HG03025 (cell line): ENCODE data around the gene RCAN3.

ENCODE experiments used
- ATAC-seq: cut with Tn5 transposase; IDR thresholded peaks from one replicate; pipeline ENCODE4 v1.9.1; 2021; ENCODE audit warnings: mild to moderate bottlenecking, moderate library complexity; ENCODE audit not compliant: unreplicated experiment, low FRiP score

RCAN3 gene

DNA sequence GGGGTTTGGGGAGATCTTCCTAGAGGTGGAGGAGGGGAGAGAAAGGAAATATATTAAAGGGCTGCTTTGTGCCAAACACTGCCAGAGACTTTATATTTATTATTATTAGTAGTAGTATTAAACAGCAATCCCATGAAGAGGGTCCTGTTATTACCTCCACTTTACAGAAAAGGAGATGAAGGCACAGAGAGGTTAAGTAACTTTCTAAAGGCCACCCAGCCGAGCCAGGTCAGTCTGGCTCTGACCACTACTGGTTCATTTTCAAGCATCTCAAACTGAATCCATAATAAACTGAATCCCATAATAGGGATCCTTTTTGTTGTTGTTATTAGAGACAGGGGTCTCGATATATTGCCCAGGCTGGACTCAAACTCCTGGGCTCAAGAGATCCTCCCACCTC lies 65.8 kb downstream of the RCAN3 start:
- no peak for ATAC-seq

DNA sequence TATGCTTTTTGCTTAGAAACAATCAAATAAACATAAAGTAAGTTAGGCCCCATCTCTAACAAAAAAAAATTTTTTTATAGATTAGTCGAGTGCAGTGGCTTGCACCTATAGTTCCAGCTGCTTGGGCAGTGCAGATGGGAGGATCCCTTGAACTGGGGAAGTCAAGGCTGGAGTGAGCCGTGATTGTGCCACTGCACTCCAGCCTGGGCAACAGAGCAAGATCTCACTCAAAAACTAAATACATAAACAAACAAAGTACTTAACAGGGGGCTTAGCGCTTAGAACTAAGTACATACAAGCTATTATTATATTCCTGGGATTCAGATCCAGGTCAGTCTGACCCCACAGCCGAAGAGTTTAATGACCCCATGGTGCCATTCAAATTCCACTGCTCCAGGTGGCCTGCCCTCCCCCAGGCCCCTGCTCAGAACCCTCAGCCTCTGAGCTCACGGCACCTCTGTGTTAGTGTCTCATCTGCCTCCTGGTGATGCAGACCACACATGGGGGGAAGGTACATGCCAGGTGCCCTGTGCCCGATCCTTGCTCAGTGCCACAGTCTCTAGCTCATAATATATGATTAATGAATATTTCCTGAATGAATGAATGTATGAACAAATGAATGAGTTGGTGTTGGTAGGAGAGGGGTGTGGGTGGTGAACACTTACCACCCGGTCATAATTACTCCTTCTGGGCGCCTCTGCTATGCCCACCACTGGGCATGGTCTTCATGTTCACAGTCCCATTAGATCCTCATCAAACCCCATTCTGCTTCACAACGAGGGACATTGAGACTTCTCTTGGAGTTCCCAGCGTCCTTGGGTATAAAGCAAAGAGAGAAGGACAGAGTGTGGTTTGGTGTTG lies 67.9 kb downstream of the RCAN3 start:
- no peak for ATAC-seq

GRCh38 chr1:24572301-24572700 lies 69.7 kb downstream of the RCAN3 start:
- no peak for ATAC-seq

DNA sequence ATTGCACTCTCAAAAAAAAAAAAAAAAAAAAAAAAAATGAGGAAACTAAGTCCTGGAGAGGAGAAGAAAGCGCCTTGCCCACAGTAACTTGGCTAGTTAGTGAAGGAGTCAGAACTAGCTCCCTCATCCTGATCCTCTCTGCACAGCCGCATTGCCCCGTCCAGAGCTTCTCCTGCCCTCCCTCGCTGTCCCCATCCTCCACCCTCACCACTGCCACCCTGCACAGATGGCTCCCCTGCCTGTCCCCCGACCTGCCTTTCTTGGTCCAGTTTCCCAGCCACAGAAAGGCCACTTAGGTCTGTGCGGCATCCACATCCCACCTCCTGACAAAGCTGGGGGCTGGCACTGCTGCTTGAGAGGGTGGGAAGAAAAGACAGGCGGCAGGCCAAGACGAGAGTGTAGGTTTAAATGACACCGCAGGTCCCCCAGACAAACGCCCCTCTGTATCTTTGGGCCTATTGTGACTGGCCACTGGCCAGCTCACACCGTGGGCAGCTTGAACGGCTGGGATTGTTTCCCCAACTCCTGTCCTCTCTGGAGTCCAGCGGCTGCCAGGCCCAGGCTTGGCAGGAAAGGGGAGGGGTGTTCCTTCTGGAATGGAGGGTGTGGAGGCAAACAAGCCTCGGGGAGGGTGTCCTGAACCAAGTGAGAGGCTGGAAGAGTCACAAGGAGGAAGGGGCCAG lies 73.4 kb downstream of the RCAN3 start:
- no peak for ATAC-seq

DNA sequence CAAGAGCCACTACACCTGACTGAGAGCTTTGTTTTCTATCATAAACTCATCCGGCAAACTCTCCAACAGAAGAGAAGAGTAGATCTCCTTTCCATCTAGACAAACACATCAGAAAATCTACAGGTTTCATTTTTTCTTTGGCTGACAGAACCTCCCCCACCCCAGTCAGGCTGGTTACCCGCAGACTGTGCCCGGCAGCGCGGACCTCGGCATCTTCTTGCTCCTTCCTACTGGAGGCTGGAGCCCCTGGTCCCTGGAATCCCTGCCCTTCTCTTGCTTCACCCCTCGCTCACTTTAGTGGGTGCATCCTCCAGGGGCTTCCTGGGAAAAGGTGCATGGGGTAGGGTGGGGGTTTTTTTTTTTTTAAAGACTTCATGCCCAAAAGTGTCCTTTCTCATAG lies 76.2 kb downstream of the RCAN3 start:
- ATAC-seq = no peak

GRCh38 chr1:24580756-24581155 lies 78.1 kb downstream of the RCAN3 start:
- no peak for ATAC-seq

GRCh38 chr1:24584171-24584647 lies 81.6 kb downstream of the RCAN3 start:
- no peak for ATAC-seq

- no peak for ATAC-seq
Observed at GRCh38 chr1:24586119-24586518, 83.5 kb downstream of the RCAN3 start.

- no peak for ATAC-seq
Observed at GRCh38 chr1:24586970-24587820, 84.6 kb downstream of the RCAN3 start.

GRCh38 chr1:24588573-24588972 lies 85.9 kb downstream of the RCAN3 start:
- ATAC-seq = no peak

DNA sequence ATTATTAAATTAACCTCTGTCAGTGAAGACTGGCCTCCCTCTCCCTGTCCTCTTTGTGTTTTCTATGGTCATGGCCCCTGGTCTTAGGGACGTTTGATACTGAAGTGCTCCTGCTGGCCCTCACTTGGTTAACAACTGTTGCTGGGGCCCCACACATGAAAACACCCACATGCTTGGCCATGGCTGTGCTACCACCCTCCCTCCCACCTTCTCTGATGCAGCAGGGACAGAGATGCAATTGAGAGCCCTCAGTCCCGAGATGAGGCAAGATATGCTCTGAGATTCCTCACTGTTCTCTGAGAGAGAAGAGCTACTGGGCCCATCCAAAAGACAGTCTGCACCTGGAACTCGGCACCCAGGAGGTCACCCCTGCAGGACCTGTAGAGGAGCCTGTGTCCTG lies 86.6 kb downstream of the RCAN3 start:
- ATAC-seq = no peak
